ENCODE data around the gene NT5DC1.

NT5DC1 gene

DNA sequence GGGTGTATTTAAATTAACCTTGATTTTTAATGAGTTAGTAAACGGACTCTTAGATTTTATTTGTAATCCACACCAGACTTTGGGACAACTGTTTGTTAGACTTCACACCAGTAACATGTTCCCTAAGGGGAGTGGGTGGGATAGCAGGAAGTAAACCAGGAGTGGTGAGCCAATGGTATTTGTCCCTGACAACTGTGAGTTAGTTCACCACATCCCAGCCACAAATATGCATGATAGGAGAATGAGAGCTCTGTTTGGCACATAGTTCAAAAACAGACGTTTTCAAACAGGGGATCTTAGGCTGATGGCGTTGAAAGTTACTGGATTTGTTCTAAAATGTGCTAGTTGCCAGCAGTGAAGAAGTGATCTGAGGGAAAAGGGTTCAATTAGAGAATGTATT is 44.0 kb downstream of the NT5DC1 start:
- no peak for DNase-seq

DNA sequence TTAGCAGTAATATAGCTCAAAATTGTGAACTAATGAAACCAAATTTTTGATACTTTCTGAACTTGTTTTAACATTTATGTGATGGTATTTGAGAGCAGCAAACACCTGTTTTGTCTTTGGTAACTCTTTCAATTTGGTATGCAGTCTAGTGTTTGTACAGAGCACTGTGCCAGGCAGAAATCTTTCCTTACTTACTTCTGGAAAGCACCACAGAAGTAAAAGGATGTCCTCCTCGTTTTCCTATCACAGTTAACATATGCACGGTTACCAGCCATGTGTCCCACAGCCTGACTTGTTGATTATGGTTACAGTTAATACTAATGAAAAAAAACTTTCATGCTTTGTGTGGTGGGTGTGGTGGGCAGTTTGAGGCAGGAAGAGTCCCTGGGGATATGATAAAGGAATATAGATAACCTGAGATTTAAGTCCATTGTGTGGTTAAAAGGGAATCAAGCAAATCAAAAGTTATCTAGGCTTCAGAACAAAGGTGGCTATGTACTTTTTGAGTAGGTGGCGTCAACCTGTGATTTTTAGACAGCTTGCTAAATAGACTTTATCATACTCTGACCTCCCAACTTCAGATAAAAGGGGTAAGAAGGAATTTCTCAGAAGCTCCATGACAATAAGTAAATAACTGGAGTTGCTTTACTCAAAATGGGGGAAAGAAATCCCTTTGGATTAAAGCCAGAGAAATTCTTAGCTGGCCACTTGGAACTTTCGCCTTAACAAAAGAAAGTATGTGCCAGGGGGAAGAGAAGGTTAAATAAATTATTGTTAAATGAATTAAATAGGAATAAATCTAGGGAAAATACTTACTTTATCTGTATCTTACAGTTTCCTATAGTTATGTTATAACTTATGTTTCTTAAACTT is 45.4 kb downstream of the NT5DC1 start:
- no peak for DNase-seq

DNA sequence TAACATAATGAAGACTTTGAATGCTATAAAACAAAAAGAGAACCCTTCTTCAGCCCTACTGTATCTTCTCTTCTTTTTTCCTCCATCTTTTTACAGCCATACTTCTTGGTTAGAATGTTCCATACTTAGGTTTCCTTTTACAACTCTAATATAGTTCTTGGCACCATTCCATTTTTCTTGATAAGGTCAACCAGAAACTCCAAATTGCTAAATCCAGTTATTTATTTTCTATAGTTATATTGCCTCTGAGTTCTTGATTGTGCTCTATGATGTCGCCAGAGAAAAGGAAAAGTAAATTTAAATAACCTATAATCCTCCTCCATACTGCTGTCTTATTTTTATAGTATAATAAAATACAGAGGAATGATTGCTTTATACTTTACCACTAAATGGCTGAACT is 52.0 kb downstream of the NT5DC1 start:
- no peak for DNase-seq

DNA sequence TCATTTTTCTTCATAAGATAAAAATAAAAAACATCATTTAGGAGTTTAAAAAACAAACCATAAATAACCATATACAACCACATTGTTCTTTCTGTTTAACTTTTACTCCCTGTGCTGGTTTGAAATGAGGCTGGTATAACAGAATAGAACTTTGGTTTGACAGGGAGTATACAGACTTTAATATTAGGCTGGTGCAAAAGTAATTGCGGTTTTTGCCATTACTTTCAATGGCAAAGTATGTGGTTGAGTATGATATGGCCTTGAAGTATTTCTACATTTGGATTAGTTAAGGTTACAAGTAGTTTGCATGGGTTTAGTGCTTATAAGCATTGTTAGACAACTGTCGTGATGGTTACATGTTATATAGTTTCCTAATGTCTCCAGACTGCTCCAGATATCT is 54.2 kb downstream of the NT5DC1 start:
- DNase-seq = no peak

DNA sequence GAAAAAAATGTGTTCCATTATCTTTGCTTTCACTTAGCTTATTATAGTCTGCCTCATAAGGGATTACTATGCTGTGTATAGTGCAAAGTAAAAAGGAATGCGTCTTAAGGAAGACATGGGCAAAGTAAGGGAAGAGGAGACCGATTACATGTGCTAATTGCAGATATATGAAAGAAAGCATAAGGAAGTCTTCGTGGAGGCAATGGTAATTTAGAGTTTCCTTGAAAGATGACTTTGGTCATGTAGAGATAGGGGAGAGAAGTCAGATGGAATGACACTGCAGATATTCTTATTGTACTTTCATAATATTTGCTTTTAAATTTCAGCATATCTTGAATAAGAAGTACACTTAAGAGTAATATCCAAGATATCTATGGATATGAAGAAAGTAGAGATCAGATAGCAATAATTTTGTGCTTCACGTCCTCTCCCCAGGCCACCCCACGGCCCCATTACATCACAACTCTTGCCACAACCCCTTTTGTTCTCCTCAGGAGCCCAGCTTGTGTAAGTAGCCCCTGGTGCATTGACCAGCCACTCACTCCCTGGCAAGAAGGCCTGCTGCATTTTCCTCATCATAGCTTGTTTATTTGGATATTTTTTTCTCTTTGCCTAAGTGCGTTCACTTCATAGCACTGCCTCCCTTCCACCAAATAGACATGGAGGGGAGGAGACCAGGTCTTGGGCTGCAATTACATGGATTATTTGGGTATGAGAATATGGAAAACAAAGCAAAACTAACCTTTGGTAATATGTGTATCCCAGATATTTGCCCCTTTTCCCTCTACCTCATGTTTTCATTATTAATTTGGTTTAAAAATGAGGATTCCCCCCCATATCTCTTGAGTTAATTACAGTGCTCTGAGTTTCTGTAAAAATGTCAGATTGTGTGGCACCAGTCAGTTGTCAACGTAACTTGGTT is 56.0 kb downstream of the NT5DC1 start:
- DNase-seq = no peak

DNA sequence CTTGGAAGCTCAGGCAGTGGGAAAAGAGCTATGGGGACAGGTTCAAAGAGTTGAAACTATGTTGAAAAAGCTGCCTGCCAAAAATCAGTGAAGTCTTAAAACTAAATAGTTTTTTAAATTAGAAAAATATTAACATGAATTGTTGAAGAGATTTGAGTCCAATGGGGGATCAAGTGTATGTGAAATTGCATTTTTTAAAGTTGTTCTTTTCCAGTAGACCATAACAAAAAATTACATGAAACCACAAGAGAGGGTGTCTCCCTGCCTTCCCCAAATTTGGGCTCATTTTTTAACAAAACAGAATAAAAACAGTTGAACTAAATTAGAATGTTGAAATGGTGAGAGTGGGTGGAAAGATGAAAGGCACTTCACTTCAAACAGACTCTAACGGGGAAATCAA is 56.7 kb downstream of the NT5DC1 start:
- DNase-seq = no peak

DNA sequence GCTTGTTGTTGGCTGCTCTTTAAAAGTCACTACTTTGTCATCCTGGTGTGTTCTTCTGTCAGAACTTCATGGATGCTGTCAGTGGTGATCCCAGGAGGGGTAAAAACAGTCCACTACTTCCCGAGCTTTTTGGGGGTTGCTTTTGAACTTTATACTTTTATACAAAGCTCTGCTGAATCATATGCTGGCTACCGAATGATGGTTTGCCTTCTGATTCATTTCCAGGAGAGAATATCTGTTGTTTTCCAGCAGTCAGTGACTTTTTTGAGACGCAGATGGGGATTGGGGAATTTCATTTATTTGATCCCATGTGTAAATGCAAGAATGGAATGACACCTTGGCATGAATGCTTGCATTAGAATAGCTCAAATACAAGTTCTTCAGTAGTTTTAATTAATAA is 58.0 kb downstream of the NT5DC1 start:
- DNase-seq = no peak

DNA sequence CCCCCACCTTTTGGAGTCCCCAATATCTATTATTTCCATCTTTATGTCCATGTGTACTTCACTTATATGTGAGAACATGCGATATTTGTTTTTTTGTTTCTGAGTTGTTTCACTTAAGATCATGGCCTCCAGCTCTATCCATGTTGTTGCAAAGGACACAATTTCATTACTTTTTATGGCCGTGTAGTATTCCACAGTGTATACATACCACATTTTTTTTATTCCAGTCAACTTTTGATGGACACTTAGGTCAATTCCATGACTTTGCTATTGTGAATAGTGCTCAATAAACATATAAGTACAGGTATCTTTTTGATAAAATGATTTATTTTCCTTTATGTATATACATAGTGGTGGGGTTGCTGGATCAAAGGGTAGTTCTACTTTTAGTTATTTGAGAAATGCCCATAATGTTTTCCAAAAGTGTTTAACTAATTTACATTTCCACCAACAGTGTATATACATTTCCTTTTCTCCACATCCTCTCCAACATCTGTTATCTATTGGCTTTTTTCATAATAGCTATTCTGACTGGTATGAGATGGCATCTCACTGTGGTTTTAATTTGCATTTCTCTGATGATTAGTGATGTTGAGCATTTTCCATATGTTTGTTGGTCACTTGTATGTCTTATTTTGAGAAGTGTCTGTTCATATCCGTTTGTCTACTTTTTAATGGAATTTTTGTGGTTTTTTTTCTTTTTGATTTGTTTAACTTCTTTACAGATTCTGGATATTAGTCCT is 59.3 kb downstream of the NT5DC1 start:
- DNase-seq = no peak

DNA sequence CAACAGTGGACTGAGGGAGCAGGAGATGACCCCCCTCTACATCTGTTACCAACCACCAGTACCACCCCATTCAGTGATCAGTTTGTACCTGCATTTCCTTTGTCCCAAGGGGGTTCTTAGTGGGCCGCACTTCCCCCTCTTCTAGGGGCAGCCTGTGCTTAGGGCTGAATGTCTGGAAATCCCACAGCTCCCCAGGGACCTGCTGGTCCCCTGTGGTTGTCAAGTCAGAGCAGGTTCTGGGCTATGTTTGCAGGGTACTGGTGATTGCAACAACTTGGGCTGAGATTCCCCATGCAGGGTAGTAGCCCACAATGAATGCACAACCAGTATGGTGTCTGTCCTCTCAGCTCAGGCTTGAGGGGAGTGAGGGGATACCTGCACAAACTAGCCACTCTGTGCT is 64.9 kb downstream of the NT5DC1 start:
- no peak for DNase-seq

DNA sequence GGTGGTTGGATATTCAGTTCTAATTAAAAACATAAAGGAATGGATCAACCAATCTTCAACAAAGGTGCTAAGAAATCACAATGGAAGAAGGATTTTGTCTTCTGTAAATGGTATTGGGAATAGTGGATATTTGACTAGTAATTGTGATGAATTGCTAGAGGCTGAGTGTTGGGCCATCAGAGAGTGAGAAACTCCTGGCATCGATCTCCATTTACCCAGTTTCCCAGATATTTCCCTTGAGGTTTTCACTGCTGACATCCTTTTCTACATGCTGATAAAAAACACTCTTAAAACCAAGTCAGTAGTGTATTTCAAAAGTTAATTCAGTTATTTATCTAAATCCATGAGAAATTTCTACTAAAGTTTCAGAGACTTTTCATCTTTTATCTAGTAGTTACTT is 65.7 kb downstream of the NT5DC1 start:
- no peak for DNase-seq

DNA sequence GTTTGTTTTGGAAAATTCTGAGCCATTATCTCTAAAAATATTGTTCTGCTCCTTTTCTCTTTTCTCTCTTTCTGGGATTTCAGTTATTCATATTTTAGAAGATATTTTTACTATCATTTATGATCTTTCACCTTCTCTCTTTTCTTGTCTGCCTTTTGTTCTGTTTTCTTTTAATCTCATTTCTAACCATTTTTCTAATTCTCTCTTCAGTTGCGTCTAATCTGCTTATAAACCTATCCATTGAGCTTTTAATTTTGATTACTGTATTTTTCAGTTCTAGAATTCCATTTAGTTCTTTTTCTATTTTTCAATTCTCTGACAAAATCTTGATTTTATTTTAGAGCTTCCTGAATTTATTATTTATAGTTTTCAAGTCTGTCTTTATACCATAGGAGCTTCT is 67.5 kb downstream of the NT5DC1 start:
- DNase-seq = no peak

DNA sequence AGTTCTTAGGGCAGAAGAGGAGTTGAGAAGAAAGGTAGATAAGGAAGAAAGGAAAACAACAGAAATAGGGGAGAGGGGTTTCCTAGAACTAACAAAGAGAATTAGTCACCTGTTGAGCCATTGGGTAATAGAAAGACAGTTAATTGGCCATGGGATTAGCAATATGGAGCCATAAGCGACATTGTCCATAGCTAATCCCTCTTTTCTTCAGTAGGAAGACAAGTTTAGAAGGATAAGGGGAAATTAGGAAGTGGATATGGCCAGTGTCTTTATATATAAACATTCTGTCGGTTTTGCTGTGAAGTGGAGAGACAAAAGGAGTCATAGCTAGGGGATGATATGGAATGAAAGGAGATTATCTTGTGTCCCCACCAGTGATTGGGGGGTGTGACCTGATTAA is 69.2 kb downstream of the NT5DC1 start:
- no peak for DNase-seq

DNA sequence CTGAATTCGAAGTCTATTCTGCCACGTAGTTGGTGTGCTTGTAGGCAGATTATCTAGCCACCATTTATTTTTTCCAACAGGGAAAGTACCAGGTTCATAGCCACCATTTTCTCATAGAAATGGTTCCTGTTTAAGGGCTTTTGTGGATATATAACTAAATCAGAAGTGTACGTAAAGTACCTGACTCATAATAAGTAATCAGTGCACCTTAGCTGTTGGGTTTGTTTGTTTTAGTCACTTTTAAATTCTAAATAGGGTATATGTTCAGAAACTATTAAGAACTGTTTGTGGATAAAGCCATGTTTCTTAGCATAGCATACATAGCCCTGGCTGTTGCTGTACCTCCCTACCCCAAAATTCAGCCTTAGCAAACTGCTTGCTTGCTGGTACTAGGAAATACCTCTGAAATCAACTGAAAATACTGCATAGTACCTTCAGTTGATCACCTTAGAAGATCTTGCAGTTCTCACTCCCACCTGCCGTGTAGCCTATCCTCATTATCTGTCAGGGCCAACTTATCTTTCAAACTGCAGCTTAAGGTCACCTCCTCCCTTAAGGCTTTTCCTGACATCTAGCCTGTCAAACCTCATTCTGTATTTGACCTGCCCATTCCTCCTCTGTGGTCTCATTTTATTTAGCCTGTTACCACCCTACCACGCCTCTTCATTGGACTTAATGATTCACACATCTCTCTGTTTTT is 69.9 kb downstream of the NT5DC1 start:
- no peak for DNase-seq

DNA sequence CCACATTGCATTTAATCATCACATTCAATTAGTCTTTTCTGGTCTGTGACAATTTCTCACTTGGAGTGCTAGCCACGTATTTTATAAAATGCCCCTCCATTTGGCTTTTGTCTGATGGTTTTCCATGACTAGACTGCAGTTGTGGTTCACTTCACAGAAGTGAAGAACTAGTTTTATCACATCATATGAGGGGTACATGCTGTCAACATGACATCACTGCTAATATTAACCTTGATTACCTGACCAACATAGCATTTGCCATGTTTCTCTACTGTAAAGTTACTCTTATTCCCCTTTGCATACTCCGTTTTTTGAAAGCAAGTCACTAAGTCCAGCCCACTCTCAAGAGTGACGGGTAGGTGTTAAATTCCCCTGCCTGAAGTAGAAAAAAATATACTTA is 73.3 kb downstream of the NT5DC1 start:
- DNase-seq = no peak

DNA sequence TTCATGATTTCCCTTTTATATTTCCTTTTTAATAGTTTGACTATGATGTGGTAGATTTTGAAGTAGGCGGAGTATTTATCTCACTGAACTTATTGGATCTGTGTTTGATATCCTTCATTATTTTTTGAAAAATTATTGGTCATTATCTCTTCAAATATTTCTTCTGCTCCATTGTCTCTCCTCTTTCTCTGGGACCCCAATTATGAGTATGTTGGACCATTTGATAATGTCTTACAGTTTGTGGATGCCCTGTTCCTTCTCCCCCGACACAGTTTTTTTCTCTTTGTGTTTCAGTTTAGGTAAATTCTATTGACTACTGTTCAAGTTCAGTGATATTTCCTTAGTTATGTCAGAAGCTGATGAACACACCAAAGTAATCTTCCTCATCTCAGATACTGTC is 74.7 kb downstream of the NT5DC1 start:
- no peak for DNase-seq

DNA sequence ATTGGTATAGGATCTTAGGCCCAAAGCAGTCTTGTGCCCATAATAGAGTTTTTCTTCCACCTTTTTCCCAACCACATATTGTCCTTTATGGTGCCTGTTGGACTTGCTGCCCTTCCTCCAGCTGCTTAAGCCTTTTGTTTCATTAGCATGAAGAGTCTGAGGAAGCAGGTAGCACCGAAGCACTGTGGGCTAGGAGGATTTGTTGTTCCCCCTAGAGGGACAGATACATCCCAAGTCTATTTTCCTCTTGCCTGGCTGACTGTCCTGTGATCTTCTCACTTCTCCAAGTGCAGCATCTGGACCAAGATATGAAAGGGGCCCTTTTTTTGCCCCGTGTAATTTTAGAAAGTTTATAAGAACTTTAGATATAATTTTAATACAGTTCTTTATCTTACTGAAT is 75.9 kb downstream of the NT5DC1 start:
- no peak for DNase-seq

DNA sequence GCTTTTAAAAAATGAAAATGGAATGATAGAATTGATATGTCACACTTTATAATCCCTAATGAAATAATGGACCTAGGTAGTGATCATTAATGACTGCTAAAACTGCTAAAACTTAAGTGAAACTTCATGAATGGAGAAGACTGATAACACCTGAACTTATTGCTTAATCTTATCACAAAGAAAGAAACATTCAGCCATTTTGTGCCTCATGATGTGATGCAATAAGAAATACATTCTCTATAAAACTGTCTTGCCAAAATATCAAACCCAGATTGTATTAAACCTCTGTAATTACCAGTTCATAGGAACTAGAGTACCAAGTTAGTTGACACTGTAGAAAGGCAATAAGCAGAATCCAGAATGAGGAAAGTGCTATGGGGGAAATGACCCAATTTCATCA is 79.7 kb downstream of the NT5DC1 start:
- no peak for DNase-seq

DNA sequence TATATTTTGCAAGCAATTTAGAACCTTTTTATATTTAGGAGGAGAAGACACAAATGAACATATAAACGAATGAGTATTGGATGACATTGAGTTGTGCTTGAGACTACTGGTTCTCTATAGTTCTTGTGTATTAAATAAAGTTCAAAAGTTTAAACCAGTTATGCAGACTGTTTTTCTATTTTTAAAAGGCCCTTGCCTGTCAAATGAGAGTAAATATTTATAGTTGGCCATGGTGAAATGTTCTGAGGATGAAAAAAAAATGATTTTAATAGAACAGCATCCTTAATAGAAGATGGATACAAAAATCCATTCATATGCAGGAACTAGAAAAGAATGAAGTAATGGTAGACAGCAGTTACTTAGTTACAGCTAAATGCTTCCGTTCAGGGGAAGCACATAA is 88.8 kb downstream of the NT5DC1 start:
- DNase-seq = no peak

DNA sequence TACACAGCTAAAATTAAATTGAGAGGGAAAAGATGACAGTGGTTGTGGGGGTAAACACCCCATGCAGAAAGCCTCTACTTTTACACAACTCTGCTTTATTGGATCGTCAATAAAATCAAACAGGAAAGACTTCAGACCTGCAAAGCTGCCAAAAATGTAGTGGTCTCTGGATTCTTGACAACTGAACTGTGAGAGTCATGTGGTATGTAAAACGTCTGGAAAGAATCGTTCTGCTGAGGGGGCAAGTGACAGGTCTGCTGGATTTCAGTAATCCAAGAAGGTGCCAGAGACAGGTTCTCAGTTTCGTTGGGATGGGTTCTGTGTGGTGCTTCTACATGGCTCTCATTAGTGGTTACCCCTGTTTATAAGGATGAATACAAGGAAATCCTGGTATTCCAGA is 89.9 kb downstream of the NT5DC1 start:
- DNase-seq = no peak

DNA sequence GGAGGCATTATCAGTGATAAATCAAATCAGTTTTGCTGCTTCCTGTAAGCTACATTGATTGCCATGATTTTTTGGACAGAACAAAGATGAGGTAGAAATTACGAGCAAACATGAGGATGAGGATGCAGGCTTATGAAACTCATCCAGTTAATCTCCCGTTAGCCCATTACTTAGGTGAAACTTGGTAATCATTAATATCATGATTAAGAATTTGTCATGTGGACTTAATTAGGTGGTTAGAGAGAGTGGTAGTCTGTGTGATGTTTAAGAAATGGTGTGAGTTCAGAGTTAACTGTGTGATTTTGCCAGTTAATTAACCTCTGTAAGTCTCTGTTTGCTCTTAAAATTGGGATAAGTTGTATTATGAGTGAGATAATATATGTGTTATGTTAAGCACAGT is 91.2 kb downstream of the NT5DC1 start:
- no peak for DNase-seq

DNA sequence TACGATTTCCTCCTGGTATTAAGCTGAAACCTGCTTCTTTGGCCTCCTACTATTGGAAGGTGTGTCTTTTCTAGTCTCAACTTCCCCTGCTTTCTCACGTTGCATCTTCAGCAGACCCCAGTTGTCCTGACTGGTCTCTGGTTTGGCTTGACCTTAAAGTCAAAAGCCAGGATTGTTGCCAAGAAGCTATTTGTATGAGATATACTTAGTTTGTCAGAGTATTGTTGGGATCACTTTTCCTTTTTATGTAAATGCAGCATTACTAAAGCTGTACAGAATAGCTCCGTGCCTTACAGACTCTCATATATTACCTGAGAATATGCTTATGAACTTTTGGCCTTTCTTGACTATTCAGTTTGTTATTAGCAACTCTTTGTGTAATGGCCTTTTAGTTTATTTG is 92.1 kb downstream of the NT5DC1 start:
- DNase-seq = no peak

DNA sequence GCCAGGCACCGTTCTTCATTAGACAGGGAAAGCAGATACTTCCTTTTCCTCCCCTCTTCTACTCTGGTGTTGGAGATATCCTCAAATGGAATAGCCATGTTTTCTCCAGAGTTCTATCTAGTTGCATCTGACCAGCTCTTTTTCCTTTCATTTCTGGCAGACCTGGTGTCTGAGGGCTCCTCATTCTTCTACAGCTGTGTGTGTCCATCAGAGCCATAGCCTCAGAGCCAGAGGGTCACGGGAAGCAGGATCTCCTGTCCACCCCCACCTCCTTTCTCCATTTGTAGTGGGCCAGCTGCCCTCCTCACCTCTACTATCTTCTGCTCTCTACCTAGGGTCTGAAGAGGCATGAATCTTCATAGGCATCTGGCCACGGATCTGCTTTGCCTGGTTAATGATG is 96.2 kb downstream of the NT5DC1 start:
- no peak for DNase-seq

Data from NCI-H2081 (cell line).